Left colon (tissue), 2 donors: ENCODE measurements around the gene AKIP1. TPM values are rescaled to one million over a fixed set of nuclear protein-coding genes. Genes with fewer than 3 reads are reported as not detected.

Experiments
- ATAC-seq: fragments of 200-7000 bp; cut with Tn5 transposase; one replicate; pipeline ENCODE4 v1.9.1; 2020; ENCODE audit warnings: mild to moderate bottlenecking, moderate library complexity
- DNase-seq, 2 donors: peaks; one replicate each; pipeline ENCODE4 v3.0.0-alpha.2; 2020
- intact Hi-C, 2 donors: fragments of 100-400 bp; cut with DNase I in 1 of 2; cut with micrococcal nuclease in 1 of 2; formaldehyde crosslinking; loops; one replicate each; pipeline versions ENCODE4 v1.11.2 to v1.14.0; 2022; cut with DNase I, micrococcal nuclease
- total RNA-seq, 2 donors: library from RNA; stranded (reverse); fragmentation: NEBNext Ultra II Directional; extraction: Animal tissue kit (Norgen Biotek cat#: 25700); gene quantifications; one replicate each; pipeline ENCODE4 v1.2.1, GENCODE V29; 2021
- donor health status: DM: no; HTN: no; CAD: no.
- donor health status: DM: yes; HTN: yes; CAD: no.

Gene AKIP1
- total RNA-seq, 2 donors from 2014 or later = 12.9 to 15.6 TPM

DNA sequence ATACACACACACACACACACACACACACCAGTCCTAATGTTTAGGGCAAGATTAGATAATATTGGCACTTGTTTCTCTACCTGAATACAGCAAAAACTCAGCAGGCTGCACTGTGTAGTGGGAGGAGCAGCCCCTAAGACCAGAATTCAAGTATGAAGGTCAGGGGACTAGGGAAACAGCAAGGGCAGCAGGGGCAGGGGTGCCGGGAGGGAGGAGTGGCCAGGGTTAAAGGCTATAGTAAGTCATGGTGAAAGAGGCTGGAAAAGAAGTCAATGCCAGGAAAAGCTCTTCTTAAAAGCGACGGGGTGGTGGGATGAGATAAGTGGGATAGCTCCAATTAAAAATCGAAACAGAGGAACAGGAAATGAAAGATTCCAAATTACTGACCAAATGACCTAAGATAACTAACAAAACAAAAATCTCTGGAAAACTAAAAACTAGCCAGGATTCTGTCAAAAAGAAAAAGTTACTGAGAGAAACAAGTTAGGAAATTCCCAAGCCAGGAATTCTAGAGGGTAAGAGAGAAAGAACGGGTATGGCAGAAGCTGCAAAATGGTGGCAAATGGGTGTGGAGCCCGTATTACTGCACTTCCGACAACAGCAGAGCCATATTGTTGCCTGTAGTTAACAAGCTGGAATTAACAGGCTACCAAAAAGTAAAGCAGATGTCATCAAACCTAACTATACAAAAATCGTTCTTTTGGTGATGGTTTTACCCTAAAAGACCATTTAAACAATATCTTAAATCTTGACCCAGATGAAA, 30.5 kb downstream of the AKIP1 start:
- intact Hi-C loops = no loop called here
- DNase-seq = no peak
- ATAC-seq = no peak

DNA sequence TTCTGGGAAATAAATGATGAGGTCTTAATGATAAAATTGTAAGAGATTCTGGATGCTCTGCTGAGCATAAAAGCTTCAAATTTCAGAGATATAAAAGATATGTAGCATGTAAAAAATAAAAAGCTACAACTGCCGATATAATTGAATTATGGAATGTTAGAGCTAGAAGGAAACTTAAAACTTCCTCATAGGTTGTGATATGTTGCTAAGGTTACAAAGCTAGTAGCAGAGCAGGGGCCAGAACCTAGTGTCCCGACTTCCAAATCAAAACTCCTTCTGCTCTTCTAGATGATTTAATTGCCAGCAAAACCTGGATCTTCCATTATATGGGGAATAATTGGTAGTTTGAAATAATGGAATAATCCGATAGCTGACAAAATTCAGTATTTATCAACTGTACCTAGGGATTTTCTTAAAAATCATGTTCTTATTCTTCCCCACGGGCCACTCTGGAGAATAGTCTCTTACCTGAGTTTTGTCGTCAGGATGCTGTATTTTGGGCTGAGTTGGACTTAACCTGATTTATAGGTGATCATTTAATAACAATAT, 31.6 kb downstream of the AKIP1 start, which contains the start of gene ASCL3:
Gene ASCL3, minus strand, starts transcription at position 499 of the 549 bp plus-strand sequence. CDS start 4,855 bp downstream, outside the sequence.
- intact Hi-C loops = no loop called here
- ATAC-seq = no peak

GRCh38 chr11:8947230-8947943, 36.4 kb downstream of the AKIP1 start:
- intact Hi-C loops = no loop called here
- DNase-seq = no peak
- no peak for ATAC-seq

More for the DNA sequence above, 31.6 kb downstream of the AKIP1 start, which contains the start of gene ASCL3:
- no peak for DNase-seq

GRCh38 chr11:8948886-8949285, 37.9 kb downstream of the AKIP1 start:
- DNase-seq (no peak), ATAC-seq (no peak)
- intact Hi-C loops = no loop called here

DNA sequence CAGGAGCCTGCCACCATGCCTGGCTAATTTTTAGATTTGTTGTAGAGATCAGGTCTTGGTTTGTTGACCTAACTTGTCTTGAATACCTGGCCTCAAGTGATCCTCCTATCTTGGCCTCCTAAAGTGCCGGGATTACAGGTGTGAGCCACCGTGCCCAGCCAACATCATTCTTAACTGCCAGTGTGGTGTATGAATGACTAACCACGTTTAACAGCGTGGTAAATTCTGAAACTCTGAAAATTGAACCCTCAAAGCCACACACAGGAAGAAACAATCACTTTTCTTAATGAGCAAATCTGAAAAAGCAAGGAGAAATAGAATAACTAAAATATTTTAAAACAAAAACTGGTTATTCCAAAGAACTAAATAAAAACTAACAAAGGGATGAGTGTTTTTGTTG, 45.9 kb downstream of the AKIP1 start:
- no peak for ATAC-seq
- DNase-seq = no peak
- intact Hi-C loops = no loop called here

GRCh38 chr11:8959546-8960166, 48.7 kb downstream of the AKIP1 start:
- peak; percentile 21 for ATAC-seq
- intact Hi-C loops = no loop called here
- no peak for DNase-seq

GRCh38 chr11:8961401-8961800, 50.4 kb downstream of the AKIP1 start:
- intact Hi-C loops = no loop called here
- no peak for ATAC-seq
- no peak for DNase-seq

DNA sequence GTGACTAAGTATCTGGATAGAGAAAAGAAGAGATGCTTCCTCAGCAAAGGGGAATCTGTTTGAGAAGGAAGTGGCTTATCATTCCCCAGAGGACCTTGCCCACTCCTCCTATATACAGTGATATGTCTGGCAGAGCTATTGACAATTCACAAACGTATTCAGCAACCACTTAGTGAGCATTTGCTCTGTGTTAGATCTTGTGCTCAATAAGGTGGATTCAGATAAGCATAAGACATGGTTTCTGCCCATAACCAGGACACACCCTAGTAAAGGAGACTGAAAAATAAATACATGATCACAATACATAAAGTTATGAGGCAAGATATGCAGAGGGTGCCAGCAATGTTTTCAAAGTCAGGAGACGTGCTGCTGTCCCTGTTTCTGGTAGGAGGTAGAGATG, 51.9 kb downstream of the AKIP1 start:
- DNase-seq = no peak
- intact Hi-C loops = no loop called here
- peak; percentile 2 for ATAC-seq

GRCh38 chr11:8963569-8964323, 52.8 kb downstream of the AKIP1 start:
- intact Hi-C loops = no loop called here
- peak; percentile 83 for ATAC-seq

DNA sequence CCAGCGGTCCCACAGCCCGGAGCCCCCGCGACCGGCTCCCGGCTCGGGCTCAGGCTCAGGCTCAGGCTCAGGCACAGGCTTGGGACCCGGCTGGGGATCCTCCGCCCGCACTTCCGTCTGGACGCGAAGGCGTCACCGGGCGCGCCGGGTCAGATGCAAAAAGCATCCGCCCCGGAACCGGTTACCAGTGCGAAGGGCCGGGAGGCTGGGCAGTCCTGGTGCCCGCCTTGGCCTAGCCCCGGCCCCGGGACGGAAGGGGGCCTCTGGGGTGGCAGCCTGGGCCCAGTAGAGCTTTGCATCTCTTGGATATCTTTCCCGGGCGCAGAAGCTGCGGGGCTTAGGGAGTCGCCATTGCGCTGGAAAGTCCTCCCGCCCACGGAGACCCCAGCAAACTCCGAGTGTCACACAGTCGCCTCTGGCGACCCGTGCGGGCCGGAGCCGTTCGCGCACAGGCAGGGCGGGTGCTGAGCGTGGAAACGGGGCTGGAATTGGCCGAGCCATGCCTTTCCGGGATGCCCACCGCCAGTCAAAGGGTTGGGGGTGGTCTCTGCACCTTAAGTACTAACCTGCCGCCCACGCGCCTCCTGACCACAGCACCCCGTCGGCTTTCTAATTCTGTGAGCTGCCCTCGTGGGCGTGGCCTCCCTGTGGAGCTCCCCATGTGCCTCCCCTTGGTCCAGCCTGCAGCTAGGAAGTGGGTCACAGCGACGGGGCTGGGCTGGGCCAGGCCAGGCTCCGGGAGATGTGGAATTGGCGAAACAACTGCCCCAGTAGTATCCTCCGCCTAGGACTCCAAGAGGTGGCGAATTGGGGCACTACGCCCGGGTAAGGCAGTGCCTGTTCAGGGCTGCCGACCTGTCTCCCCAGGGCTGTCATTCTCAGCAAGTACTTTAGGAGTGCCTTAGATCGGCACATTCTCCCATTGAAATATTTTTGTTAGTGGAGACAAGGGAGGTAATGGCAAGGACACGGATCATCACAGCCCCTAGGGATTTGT, 53.6 kb downstream of the AKIP1 start, which contains the start of gene TMEM9B:
Gene TMEM9B, minus strand, starts transcription at position 119 of the 997 bp plus-strand sequence. CDS start 129 bp downstream, outside the sequence.
- DNase-seq = peak; percentile 91 to 94
- peak; percentile 88 for ATAC-seq
- intact Hi-C loops = no loop called here

More at GRCh38 chr11:8963569-8964323, 52.8 kb downstream of the AKIP1 start:
- DNase-seq = peak; percentile 90 to 92

GRCh38 chr11:8967184-8967583, 56.2 kb downstream of the AKIP1 start:
- no peak for ATAC-seq
- no peak for DNase-seq
- intact Hi-C loops = no loop called here

Other genes with a start within 250 kb of the AKIP1 start
- 10 to 100 TPM in 1 of 2 donors, 1 to 10 TPM in 1; 9.9 to 12.5 TPM for gene TRIM66, start 228.5 kb upstream of the AKIP1 start, total RNA-seq
- gene RPL27A, start 228.4 kb upstream of the AKIP1 start, total RNA-seq = 100 to 1,000 TPM; 731 to 768 TPM
- gene C11orf16, start 21.8 kb downstream of the AKIP1 start, total RNA-seq = not detected
- gene ASCL3, start 31.8 kb downstream of the AKIP1 start, total RNA-seq = not detected
- gene TMEM9B, start 53.3 kb downstream of the AKIP1 start, total RNA-seq = 10 to 100 TPM; 90.2 to 90.8 TPM
- under 1 TPM; 0.27 to 0.75 TPM for gene NRIP3, start 92.8 kb downstream of the AKIP1 start, total RNA-seq
- gene SCUBE2, start 180.4 kb downstream of the AKIP1 start, total RNA-seq = 1 to 10 TPM; 8.3 TPM